ENCODE results near the gene CLPSL1. TPM values are rescaled to one million over a fixed set of nuclear protein-coding genes. Genes with fewer than 3 reads are reported as not detected.
A peak's percentile ranks its signal among the peaks of the same experiment; 100 is the strongest.

CLPSL1 gene
- total RNA-seq, 2 experiments from 2014 or later = not detected

DNA sequence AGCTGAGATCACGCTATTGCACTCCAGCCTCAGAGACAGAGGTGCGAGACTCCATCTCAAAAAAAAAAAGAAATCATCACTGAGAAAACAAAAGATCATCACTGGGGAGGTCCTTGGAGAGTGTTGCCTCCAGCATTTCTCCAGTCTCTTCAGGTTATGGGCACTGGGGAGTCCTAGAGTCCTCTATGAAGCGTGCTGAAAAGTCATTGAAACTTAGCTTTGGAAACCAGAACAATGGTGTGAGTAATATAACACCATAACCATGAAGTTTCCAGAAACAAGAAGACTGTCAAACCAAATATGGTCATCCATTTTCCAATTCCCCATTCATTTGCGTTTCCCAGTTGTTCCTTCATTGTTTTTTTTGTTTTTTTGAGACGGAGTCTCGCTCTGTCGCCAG, 30.3 kb upstream of the CLPSL1 start:
- H3K27ac Mint-ChIP-seq = no peak overlapping the region
- H3K4me3 Mint-ChIP-seq = no peak overlapping the region
- peaks cover 2% of the 10 kb centered on the region for H3K4me1 Mint-ChIP-seq

DNA sequence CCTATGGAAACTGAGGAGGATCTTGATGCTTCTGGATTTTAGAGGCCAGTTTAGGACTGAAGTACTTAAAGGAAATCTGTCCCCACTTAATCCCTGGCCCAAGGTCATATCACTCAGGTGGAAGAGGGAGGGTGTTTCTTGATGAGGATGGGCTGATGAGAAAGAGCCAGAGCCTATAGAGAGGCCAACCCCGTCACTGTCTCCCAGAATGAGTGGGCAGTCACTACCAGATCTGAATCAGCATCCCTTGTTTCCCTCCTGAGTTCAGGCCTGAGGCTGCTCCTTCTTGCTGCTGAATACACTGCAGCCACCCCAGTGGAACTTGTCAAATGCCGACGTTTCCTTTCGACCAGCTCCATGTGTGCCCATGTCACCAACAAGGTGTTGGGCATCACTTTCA, 29.2 kb upstream of the CLPSL1 start:
- no peak overlapping the region for H3K27ac Mint-ChIP-seq
- H3K27me3 Mint-ChIP-seq = no peaks in the 10 kb centered on the region
- no peak overlapping the region for H3K4me3 Mint-ChIP-seq
- peaks cover 2% of the 10 kb centered on the region for H3K4me1 Mint-ChIP-seq
- peaks cover 2% of the 10 kb centered on the region for H3K36me3 Mint-ChIP-seq
- H3K9me3 Mint-ChIP-seq = peaks cover 7% of the 10 kb centered on the region
- no peak for DNase-seq

More for the DNA sequence above, 30.3 kb upstream of the CLPSL1 start:
- H3K36me3 Mint-ChIP-seq = peaks cover 2% of the 10 kb centered on the region
- no peaks in the 10 kb centered on the region for H3K27me3 Mint-ChIP-seq
- no peak for DNase-seq
- H3K9me3 Mint-ChIP-seq = peaks cover 7% of the 10 kb centered on the region

DNA sequence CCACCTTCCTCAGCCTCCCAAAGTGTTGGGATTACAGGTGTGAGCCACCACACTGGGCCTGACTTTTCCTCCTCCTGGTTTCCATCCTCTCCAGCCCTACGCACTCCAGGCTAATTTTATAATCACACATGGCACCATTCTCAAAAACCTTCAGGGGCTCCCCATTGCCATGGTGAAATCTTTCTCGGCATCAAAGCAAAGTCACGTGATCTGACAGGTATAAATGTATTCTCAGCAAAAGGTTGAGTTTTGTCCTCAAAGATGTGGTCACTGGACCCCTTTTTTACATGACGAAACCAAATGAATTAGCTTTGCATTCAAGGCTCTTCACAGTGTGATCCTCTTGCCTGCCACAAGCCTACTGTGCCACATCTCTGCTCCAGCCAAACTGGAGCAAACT, 28.5 kb upstream of the CLPSL1 start:
- H3K9me3 Mint-ChIP-seq = peaks cover 7% of the 10 kb centered on the region
- no peak for DNase-seq
- H3K4me3 Mint-ChIP-seq = no peak overlapping the region
- peaks cover 2% of the 10 kb centered on the region for H3K36me3 Mint-ChIP-seq
- H3K27me3 Mint-ChIP-seq = no peaks in the 10 kb centered on the region
- H3K27ac Mint-ChIP-seq = no peak overlapping the region
- peaks cover 2% of the 10 kb centered on the region for H3K4me1 Mint-ChIP-seq

DNA sequence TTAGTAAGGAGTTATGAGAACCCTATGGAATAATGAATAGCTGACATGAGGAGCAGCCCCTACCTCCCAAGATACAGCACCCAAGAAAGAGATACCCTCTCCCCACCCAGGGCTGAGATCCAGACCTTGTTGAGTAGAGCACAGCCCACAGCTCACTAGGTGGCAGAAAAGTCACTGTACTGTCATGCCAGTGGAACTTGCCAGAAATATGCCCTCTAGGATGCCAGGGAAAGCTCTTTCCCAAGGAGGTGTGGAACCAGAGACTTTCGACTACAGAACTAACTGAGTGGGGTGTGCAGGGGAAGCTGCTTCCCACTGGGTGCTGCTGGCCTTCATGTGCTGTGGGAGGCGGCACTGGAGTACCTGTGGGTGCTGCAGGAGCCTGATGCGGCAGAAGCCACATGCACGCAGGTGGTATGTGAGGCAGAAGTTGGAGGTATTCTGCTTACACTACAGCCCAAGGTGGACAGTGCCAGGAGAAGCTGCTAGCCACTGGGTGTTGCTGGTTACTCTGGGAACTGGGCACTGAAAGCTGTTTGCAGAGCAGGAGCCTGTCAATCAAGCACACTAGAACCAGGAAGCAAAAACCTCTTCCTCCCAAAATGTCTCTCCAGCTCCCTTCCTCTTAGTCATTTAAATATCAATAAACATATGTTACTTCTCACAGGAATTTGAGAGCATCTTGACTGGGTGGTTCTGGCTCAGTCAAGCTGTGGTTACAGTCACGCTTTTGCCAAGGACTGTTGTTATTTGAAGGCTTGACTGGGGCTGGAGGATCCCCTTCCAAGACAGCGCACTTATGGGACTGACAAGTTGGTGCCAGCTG, 26.2 kb upstream of the CLPSL1 start:
- no peaks in the 10 kb centered on the region for H3K36me3 Mint-ChIP-seq
- H3K27me3 Mint-ChIP-seq = peaks cover 15% of the 10 kb centered on the region
- no peak overlapping the region for H3K27ac Mint-ChIP-seq
- DNase-seq = no peak
- no peak overlapping the region for H3K4me3 Mint-ChIP-seq
- H3K9me3 Mint-ChIP-seq = no peaks in the 10 kb centered on the region
- peaks cover 2% of the 10 kb centered on the region for H3K4me1 Mint-ChIP-seq

DNA sequence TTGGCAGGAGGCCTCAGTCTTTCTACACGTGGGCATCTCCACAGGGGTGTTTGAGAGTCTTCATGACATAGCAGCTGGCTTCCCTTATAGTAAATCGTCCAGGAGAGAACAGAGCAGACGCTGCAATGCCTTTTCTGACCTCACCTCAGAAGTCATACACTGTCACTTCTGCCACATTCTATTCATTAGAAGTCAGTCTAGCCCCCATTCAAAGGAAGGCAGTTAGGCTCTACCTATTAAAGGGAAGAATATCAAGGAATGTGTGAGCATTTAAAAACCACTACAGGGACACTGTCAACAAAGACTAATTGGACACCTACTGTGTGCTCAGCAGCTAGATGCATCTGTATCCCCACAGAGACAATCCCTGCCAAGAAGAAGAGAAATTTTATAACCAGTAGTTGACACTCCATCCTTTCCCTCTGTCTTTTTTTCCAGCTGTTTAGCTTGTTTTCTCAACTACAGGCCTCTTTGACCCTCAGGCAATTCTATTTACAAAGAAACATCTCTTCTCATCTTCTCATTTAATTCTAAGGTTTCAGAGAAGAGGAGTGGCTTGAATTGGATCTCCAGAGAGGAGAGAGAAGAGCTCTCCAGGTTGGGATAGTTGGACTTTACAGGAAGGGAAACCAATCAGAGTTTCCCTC, 25.4 kb upstream of the CLPSL1 start:
- H3K4me1 Mint-ChIP-seq = peaks cover 2% of the 10 kb centered on the region
- H3K4me3 Mint-ChIP-seq = no peak overlapping the region
- H3K36me3 Mint-ChIP-seq = no peaks in the 10 kb centered on the region
- H3K27me3 Mint-ChIP-seq = peaks cover 23% of the 10 kb centered on the region
- no peak overlapping the region for H3K27ac Mint-ChIP-seq
- DNase-seq = no peak
- no peaks in the 10 kb centered on the region for H3K9me3 Mint-ChIP-seq

DNA sequence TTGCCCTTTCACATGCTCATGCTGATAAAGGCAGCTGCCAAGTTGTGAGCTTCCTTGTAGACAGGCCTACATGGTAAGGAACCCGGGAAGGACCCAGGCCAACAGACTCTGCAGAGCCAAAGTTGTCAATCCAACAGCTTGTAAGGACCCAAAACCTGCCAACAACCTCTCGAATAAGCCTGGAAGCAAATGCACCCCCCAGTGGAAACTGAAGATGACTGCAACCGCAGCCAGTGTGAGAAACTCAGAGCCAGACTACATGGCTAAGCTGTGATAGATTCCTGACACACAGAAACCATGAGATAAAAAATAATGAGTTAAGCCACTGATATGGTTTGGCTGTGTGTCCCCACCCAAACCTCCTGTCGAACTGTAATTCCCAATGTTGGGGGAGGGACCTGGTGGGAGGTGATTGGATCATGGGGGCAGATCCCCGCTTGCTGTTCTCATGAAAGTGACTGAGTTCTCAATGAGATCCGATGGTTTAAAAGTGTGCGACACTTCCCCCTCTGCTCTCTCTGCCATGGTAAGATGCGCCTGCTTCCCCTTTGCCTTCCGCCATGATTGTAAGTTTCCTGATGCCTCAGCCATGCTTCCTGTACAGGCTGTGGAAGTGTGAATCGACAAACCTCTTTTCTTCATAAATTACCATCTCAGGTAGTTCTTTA, 23.2 kb upstream of the CLPSL1 start:
- H3K36me3 Mint-ChIP-seq = no peaks in the 10 kb centered on the region
- H3K27ac Mint-ChIP-seq = no peak overlapping the region
- peaks cover 41% of the 10 kb centered on the region for H3K27me3 Mint-ChIP-seq
- H3K4me3 Mint-ChIP-seq = no peak overlapping the region
- no peaks in the 10 kb centered on the region for H3K9me3 Mint-ChIP-seq
- DNase-seq = no peak
- no peaks in the 10 kb centered on the region for H3K4me1 Mint-ChIP-seq

DNA sequence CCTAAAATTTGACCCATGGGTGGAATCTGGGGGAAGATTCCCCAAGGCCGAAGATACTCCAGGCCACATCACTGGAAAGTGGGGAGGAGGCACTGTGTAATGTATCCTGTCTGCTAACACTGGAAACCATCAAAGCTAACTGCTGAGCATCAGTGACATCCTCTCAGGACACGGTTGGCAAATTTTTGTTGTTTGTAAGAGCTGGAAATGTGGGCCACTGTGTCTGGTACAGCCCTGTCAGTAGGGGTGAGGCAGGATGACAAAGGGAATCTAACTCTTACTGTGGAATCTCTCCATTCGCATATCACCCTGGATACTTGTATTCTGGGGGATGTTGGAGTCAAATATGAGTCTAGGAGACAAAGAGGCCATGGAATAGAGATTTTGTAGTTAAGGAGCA, 21.4 kb upstream of the CLPSL1 start:
- no peaks in the 10 kb centered on the region for H3K9me3 Mint-ChIP-seq
- peaks cover 5% of the 10 kb centered on the region for H3K4me1 Mint-ChIP-seq
- H3K27ac Mint-ChIP-seq = no peak overlapping the region
- H3K4me3 Mint-ChIP-seq = no peak overlapping the region
- peaks cover 59% of the 10 kb centered on the region for H3K27me3 Mint-ChIP-seq
- H3K36me3 Mint-ChIP-seq = no peaks in the 10 kb centered on the region
- DNase-seq = no peak

DNA sequence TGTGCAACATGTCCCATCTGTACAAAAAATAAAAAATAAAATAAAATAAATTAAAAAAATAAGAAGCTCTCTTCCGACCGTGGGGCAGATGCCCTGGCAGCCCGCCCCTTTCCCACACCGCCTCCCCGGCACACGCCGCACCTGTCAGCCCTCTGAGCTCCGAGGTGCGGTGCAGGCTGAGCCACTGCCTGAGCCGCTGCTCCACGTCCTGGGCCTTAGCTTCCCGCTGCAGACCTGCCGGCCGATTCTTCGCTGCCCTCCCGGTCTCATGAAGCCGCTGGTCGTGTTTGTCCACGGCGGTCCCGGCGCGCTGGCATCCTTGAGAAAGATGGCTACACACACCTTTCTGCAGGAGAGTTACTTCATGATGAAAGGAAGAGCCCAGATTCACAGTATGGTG, 15.1 kb upstream of the CLPSL1 start:
- DNase-seq = no peak
- Mint-ChIP-seq H3K4me3 (no peak overlapping the region), H3K36me3 (no peaks in the 10 kb centered on the region), H3K4me1 (peaks cover 5% of the 10 kb centered on the region), H3K9me3 (no peaks in the 10 kb centered on the region), H3K27ac (no peak overlapping the region), H3K27me3 (peaks cover 38% of the 10 kb centered on the region)

DNA sequence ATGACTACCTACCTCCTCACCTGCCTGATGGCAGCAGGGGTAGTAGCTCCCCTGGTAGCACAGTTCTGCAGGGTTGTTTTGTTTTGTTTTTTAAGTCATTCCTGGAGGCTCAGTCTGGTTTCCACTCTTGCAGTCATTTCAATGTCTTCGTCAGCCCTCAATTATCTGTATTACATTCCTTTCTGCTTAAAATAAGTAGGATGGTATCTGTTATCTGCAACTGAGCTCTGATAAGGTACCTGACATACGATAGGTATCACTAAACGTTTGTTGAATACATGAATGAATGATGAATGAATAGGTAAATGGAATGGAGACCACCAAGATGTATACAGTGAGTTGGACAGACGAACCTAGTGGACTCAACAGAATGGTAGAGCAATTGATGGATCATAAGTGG, 11.6 kb upstream of the CLPSL1 start:
- no peak overlapping the region for H3K27ac Mint-ChIP-seq
- H3K9me3 Mint-ChIP-seq = no peaks in the 10 kb centered on the region
- H3K36me3 Mint-ChIP-seq = no peaks in the 10 kb centered on the region
- peaks cover 6% of the 10 kb centered on the region for H3K27me3 Mint-ChIP-seq
- H3K4me3 Mint-ChIP-seq = no peak overlapping the region
- no peak for DNase-seq
- peaks cover under 1% of the 10 kb centered on the region for H3K4me1 Mint-ChIP-seq

DNA sequence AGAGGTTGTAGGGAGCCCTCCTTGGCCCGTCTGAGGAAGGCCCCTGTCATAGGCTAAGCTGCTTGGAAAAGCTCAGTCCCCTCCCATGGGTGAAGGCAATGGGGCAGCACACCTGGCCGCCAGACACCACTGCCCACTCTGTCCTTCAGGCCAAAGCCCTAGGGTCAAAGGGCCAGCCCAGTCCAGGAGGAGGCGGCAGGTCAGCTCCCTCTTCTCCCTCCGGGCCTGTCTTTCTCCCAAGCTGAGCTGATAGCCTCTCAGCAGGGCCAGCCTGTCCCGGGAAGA, 9.5 kb upstream of the CLPSL1 start:
- no peaks in the 10 kb centered on the region for H3K36me3 Mint-ChIP-seq
- H3K4me1 Mint-ChIP-seq = no peaks in the 10 kb centered on the region
- DNase-seq = no peak
- H3K27me3 Mint-ChIP-seq = peaks cover 17% of the 10 kb centered on the region
- no peak overlapping the region for H3K4me3 Mint-ChIP-seq
- no peaks in the 10 kb centered on the region for H3K9me3 Mint-ChIP-seq
- H3K27ac Mint-ChIP-seq = no peak overlapping the region

DNA sequence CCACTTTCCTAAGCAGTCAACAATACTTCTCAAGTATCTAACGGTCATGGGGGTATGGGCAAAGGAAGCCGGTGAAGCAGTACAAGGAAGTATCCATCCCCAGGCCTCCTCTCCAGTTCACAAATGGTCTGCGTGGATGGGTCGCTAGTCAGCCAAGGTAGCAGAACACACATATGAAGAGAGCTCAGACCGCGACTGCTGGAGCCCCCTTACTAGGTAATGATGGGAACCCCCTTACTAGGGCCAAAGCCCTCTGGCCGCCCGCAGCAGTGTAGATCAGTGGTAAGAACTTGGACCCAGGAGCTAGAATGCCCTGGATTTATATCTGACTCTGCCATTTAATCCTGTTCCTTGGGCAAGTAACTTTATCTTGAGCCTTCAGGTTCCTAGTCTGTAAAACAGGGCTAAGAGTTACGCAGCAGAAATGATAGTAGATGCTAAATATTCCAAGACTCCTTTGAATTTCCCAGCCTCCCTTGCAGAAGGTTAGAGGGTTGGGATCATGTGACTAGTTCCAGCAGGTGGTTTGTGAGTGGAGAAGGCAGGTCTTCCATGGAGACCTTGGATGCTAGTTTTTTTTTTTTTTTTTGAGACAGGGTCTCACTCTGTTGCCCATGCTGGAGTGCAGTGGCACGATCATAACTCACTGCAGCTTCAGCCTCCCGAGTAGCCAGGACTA, 6.6 kb upstream of the CLPSL1 start:
- Mint-ChIP-seq H3K4me3 (no peak overlapping the region), H3K27me3 (peaks cover 32% of the 10 kb centered on the region), H3K4me1 (no peaks in the 10 kb centered on the region), H3K27ac (no peak overlapping the region), H3K9me3 (no peaks in the 10 kb centered on the region), H3K36me3 (no peaks in the 10 kb centered on the region)
- no peak for DNase-seq

DNA sequence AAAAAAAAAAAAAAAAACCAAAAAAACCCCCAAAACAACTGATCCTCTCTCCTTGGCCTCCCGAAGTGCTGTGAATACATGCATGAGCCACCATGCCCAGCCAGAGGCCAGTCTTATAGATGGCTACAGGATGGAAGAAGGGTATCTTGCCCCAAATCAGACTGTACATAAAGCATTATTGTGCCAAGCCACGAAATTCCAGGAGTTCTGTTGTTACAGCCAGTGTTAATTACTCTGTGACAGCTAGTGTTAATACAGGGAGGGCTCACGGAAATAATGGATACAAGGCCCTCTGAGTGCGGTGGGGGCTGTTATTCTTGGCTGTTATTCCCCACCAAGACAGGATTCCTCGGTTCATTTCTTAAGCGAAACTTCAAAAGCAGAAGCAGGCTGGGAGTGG, 5.8 kb upstream of the CLPSL1 start:
- Mint-ChIP-seq H3K4me1 (peaks cover 3% of the 10 kb centered on the region), H3K4me3 (no peak overlapping the region), H3K9me3 (no peaks in the 10 kb centered on the region), H3K27me3 (peaks cover 32% of the 10 kb centered on the region), H3K27ac (no peak overlapping the region), H3K36me3 (no peaks in the 10 kb centered on the region)
- no peak for DNase-seq

DNA sequence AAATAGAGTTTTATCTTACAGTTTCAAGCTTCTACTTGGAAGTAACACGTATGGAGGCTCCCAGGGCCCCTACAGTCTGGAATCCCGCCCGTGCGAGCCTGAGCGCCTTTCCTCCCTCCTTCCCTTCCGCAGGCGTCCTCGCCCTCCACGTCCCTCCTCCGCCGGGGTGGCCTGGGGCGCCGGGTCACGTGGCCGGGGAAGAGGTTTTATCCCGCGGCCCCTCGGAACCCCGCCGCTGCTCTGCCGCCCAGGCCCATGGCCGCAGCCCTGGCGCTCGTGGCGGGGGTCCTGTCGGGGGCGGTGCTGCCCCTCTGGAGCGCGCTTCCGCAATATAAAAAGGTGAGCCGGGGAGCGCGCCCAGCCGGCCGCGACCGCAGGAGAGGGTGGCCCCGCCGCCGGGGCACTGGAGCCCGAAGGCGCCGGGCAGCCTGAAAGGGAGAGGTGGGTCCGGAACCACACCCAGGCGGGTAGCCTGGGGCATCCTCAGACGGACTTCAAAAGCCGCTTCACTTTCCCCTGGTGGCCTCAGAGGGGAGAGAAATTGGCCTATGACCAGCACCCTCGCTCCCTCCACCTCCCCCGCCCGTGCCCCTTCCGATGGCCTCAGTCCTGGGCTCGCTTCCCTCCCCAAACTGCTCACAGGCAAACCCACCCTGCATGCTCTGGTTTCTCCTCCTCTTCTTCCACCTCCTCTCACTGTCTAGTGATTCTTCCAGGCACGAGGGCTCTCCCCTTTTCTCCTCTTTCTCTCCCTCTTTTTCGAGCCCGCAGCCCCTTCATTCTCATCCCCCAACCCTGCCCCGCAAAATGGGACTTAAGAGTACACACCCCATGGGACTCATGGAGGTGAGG, 4.2 kb upstream of the CLPSL1 start, which contains the start of gene CLPSL2:
CLPSL2 (plus strand) TSS at position 235 of the 852 bp plus-strand sequence; CDS start at position 256, 21 bp downstream.
- DNase-seq = peak; percentile 16
- H3K4me3 Mint-ChIP-seq = peak within 1 kb of the TSS; percentile 65

DNA sequence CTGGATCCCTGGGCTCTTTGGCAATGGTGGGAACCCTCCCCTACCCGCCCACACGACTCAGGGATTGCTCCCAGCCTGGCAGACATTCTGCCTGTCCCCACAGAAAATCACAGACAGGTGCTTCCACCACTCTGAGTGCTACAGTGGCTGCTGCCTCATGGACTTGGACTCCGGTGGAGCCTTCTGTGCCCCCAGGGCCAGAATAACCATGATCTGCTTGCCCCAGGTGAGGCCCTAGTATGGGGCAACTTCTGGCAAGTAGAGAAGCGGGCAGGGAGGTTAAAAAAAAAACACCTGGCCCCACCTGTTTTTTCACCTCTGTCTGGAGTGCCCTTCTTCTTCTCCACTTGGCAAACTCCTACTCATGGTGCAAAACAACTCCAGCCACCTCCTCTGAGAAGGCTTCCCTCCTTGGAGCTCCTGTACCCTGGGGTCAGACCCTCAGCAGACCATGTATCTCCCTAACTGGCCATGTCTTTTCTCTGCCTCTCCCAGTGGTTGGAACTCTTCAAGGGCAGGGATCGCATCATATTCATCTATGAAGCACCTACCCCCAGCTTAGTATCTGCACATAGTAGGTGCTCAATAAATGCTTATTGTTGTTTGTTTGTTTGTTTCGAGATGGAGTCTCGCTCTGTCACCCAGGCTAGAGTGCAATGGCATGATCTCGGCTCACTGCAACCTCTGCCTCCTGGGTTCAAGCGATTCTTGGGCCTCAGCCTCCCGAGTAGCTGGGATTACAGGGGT, 3.3 kb upstream of the CLPSL1 start:
- H3K27me3 Mint-ChIP-seq = peaks cover 37% of the 10 kb centered on the region
- H3K36me3 Mint-ChIP-seq = no peaks in the 10 kb centered on the region
- no peak overlapping the region for H3K4me3 Mint-ChIP-seq
- no peaks in the 10 kb centered on the region for H3K9me3 Mint-ChIP-seq
- peaks cover 3% of the 10 kb centered on the region for H3K4me1 Mint-ChIP-seq
- no peak overlapping the region for H3K27ac Mint-ChIP-seq
- DNase-seq = no peak

More for the DNA sequence above, 4.2 kb upstream of the CLPSL1 start, which contains the start of gene CLPSL2:
- H3K27ac Mint-ChIP-seq = no peak within 1 kb of the TSS
- H3K9me3 Mint-ChIP-seq = no peaks in the 10 kb centered on the region
- peaks cover 32% of the 10 kb centered on the region for H3K27me3 Mint-ChIP-seq
- no peaks in the 10 kb centered on the region for H3K36me3 Mint-ChIP-seq
- peaks cover 3% of the 10 kb centered on the region for H3K4me1 Mint-ChIP-seq

All from activated naive CD8-positive, alpha-beta T cell treated with anti-CD3 and anti-CD28 coated beads for 36 hours (primary cell).